HG02610 (cell line): Measurements from ENCODE around the gene MAOB.

Experiments
- ATAC-seq: cut with Tn5 transposase; IDR thresholded peaks from one replicate; pipeline ENCODE4 v1.9.1; 2021; ENCODE audit warnings: mild to moderate bottlenecking, moderate library complexity; ENCODE audit not compliant: unreplicated experiment

MAOB gene

GRCh38 chrX:43718956-43719355 is 163.3 kb downstream of the MAOB start:
- ATAC-seq = no peak

GRCh38 chrX:43718546-43718945 is 163.7 kb downstream of the MAOB start:
- no peak for ATAC-seq

GRCh38 chrX:43718081-43718480 is 164.2 kb downstream of the MAOB start:
- no peak for ATAC-seq

GRCh38 chrX:43717161-43717560 is 165.1 kb downstream of the MAOB start:
- ATAC-seq = no peak

GRCh38 chrX:43716696-43717095 is 165.6 kb downstream of the MAOB start:
- no peak for ATAC-seq
